GM21360 (cell line): ENCODE data around the gene CCDC157.
"Not testable (repeated sequence)": the region's sequence is repeated elsewhere in the genome, so short reads cannot be mapped to it uniquely, and the experiment has no call there.

Experiments used
- ATAC-seq: cut with Tn5 transposase; IDR thresholded peaks from one replicate; pipeline ENCODE4 v1.9.1; 2021; ENCODE audit warnings: mild to moderate bottlenecking, moderate library complexity; ENCODE audit not compliant: unreplicated experiment

CCDC157 gene

DNA sequence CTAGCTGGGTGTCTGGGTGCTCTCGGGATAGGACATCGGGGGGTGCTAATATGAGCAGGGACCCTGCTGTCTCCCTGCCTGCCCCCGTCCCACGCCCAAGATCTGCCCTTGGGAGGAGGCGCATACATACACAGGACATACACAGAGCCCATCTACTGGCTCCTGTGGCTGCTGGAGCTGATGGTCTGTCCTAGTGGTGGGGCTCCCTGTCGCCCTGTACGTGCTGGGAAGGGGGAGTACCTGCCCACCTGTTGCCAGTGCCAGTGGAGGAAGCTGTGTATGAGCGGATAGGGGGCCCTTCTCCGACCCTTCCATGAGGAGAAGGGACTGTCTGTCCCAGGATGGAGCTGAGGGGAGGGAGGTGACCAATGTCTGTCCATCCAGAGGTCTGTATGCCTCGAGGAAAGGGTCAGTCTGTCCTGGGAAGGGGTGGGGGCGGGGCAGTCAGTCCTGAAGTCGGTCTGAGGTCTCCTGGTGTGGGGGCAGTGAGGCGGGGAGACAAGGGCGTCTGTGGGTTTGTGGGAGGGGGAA, 31.0 kb upstream of the CCDC157 start:
- ATAC-seq, result no peak

GRCh38 chr22:30326255-30326705, 30.5 kb upstream of the CCDC157 start:
- peak; percentile 13 for ATAC-seq

DNA sequence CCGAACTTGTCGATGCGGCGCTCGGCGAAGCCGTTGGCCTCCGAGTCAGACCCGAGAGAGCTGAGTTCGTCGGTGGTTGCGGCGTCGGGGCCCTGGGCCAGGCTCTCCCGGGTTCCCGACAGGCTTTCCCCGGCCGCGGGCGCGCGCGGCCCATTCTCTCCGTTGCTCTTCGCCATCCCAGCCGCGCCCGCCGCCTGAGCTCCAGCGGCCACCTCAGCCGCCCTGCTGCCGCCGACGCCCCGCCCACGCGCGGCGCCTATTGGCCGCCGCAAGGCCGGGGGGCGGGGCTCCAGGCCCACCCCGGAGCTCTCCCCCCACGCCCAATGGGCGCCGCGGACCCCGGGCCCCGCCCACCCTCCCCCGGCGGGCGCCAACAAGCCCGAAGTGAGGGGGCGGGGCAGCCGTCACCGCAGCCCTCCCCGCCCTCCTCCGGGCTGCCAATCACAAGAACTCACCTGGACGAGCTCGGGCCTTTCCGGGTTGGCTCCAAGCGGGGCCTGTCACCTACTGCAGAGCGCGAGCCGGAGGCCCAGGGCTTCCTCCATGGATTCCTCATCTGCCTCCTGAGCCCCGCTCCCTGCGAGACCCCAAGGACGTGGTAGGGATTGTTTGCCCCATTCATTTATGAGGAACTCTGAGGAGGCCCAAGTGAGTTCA, 30.0 kb upstream of the CCDC157 start, which contains the start of gene TBC1D10A:
Gene TBC1D10A (minus strand): TSS at position 236 of the 657 bp plus-strand sequence. CDS start 60 bp downstream, at position 176.
- peak; percentile 89 for ATAC-seq

DNA sequence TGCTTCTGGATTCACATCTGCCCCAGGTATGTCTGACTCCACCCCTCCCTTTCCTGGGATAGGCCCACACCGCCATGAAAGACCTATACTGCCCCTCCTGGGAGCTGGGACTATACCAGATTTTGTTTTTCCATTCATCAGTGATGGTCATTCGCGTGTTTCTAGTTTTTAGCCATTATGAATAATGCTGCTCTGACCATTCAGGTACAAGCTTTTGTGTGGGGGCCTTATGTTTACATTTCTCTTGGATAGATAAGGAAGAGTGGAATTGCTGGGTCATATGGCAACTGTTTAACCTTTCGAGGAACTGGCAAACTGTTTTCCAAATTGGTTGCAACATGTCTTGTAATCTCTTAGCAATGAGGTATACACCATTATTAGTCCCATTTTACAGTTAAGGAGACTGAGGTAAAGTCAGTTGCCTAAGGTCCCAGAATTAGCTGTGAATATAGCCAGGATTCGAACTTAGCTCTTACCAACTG, 28.9 kb upstream of the CCDC157 start:
- no peak for ATAC-seq

GRCh38 chr22:30328466-30329049, 28.2 kb upstream of the CCDC157 start:
- no peak for ATAC-seq

- ATAC-seq, result no peak
These were observed 24.3 kb upstream of the CCDC157 start for GRCh38 chr22:30332551-30332950.

DNA sequence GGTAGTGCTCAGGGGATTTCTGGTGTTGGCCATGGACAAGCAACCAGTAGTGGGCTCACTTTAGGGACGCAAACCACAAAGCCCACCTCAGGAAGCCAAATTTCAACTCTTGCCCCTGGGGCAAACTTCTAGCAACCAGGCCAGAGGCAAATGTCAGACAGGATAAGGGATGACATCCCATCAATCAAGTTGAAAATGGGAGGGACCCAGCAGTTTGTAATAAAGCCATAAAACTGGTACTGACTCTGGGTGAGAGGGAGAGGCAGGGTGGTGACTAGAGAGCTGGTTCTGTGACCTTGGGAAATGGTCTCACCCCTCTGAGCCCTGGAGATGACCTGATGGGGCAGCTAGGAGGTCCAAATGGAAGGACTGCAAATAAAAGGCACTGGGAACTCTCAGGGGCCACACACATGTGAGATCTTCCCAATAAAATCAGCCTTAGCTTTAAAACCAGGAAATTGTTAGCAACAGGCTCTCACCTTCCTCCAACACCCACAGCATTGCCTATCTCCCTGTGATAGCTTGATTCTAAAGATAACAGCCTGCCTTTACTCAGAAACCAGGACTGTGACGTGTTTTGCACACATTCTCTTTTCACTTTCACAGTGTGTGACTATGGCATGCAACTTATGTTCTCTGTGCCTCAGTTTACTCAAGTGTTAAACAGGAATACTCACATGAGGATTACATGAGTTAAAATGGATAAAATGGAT, 23.7 kb upstream of the CCDC157 start:
- ATAC-seq, result no peak

GRCh38 chr22:30333707-30334087, 23.1 kb upstream of the CCDC157 start:
- ATAC-seq, result no peak

- ATAC-seq, result no peak
These were observed 22.2 kb upstream of the CCDC157 start for GRCh38 chr22:30334646-30335045.

DNA sequence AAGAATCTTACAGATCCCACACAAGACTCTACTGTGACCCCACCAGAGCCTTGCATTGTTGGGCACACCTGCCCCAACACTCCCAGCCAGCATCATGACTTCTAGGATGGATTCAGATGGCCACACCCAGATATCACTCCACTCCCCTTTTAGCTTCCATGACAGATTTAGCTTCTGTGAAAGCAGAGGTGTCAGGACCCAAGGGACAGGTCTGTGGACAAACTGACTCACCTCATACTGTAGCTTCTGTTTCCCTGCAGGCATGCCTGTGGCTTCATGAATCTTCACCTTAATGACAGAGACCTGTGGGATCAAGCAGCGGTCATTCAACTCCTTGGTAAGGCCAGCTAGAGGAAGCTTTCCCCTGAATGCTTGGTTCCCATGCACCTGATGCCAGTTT, 21.6 kb upstream of the CCDC157 start:
- ATAC-seq, result no peak

GRCh38 chr22:30336752-30337460, 19.9 kb upstream of the CCDC157 start:
- ATAC-seq, result no peak

- no peak for ATAC-seq
These were observed 19.4 kb upstream of the CCDC157 start for GRCh38 chr22:30337461-30337778.

DNA sequence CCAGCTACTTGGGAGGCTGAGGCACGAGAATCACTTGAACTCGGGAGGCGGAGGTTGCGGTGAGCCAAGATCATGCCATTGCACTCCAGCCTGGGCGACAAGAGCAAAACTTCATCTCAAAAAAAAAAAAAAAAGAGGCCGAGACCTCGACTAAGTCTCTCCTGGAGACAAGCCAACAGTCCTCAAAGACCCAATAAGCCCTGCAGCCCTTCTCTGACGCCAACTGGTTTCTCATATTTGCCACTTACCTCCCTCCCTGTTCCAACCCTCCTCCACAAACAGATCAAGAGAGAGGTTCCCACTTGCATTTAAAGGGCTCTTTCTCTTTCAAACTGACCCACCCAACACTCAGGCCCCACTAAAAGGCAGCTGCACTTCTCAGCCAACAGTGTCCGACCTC, 18.5 kb upstream of the CCDC157 start:
- ATAC-seq, result not testable (repeated sequence)

GRCh38 chr22:30338802-30339201, 18.0 kb upstream of the CCDC157 start:
- ATAC-seq, result no peak

GRCh38 chr22:30340911-30341685, 15.7 kb upstream of the CCDC157 start:
- ATAC-seq, result no peak

DNA sequence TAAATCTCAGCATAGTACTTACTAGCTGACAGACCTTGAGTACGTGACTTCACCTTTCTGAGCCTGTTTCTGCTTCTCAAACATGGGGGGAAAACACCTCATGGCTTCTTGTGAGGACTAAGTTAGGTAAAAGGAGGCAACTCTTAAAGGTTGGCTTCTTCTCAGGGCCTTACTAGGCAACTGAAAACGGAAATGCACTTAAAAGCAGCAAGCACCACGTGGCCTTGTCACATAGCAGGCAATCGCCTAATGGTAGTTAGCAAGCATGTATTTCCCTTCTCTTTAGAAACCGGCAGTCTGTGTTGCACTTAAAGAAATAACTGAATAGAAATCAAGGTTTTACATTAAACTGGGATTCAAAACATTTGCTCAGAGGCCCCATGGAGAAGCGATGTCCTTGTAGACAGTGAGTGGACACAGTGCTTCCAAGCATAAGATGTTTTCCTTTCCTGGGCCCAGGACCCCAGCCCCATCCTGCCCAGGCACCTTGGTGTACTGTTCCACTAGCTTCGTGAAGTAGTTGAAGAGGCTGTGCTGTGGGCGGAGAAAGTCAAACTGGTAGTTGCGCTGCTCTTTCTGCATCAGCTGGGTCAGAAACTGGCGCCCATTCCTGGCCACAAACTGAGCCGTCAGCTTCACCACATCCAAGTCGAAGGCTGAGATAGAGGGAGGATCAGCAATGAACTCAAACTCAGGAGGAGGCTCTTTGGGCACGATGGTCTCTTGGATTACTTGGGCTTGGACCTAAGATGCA, 12.2 kb upstream of the CCDC157 start:
- ATAC-seq, result no peak

GRCh38 chr22:30347255-30347892, 9.4 kb upstream of the CCDC157 start:
- ATAC-seq, result no peak

GRCh38 chr22:30348404-30348803, 8.4 kb upstream of the CCDC157 start:
- no peak for ATAC-seq

- ATAC-seq, result no peak
These were observed 8.0 kb upstream of the CCDC157 start for GRCh38 chr22:30348809-30349208.
